Mesenchymal stem cell (in vitro differentiated cells and primary cell): ENCODE results near the gene KCNH6.

Experiments
- DNase-seq: peaks from one replicate; pipeline ENCODE4 v3.0.0-alpha.2; 2013
- H2AFZ ChIP-seq: one replicate; pipeline ENCODE4 v1.6.1; 2013; ENCODE audit warnings: low read depth, mild to moderate bottlenecking, control low read depth, inconsistent platforms, low read length, moderate library complexity
- H2AK5ac ChIP-seq: 2 replicates; pipeline ENCODE4 v1.6.1; 2013; ENCODE audit warnings: low read length, moderate library complexity, mild to moderate bottlenecking, inconsistent platforms; ENCODE audit not compliant: severe bottlenecking
- H2BK120ac ChIP-seq: one replicate; pipeline ENCODE4 v1.6.1; 2013; ENCODE audit warnings: low read depth, mild to moderate bottlenecking, inconsistent platforms, low read length, moderate library complexity
- H2BK12ac ChIP-seq, 2 experiments: one replicate each; pipeline ENCODE4 v1.6.1; 2013; ENCODE audit warnings: inconsistent platforms in 2 of 2, low read length in 2 of 2, mild to moderate bottlenecking in 2 of 2, moderate library complexity in 2 of 2, control low read depth in 1 of 2
- H2BK15ac ChIP-seq: one replicate; pipeline ENCODE4 v1.6.1; 2013; ENCODE audit warnings: mild to moderate bottlenecking, low read depth, inconsistent platforms; ENCODE audit not compliant: poor library complexity, severe bottlenecking
- H2BK5ac ChIP-seq: 2 replicates; pipeline ENCODE4 v1.6.1; 2013; ENCODE audit warnings: low read depth, mild to moderate bottlenecking, low read length, control low read depth, inconsistent platforms; ENCODE audit not compliant: poor library complexity, severe bottlenecking
- H3K14ac ChIP-seq, 2 experiments: one replicate each; pipeline ENCODE4 v1.6.1; 2013; ENCODE audit warnings: inconsistent platforms in 2 of 2, low read length in 2 of 2, control low read depth in 1 of 2, mild to moderate bottlenecking in 1 of 2, moderate library complexity in 1 of 2
- H3K18ac ChIP-seq, 2 experiments: one replicate each; pipeline ENCODE4 v1.6.1; 2013; ENCODE audit warnings: inconsistent platforms in 2 of 2, low read length in 2 of 2, control low read depth in 1 of 2, low read depth in 1 of 2, mild to moderate bottlenecking in 1 of 2
- H3K23ac ChIP-seq, 2 experiments: one replicate each; pipeline ENCODE4 v1.6.1; 2013; ENCODE audit warnings: inconsistent platforms in 2 of 2, low read length in 2 of 2, mild to moderate bottlenecking in 2 of 2, moderate library complexity in 2 of 2, control low read depth in 1 of 2
- H3K27ac ChIP-seq: 2 replicates; pipeline ENCODE4 v1.5.1; 2013; ENCODE audit warnings: mild to moderate bottlenecking, moderate library complexity, low read length, control low read depth, inconsistent platforms; ENCODE audit not compliant: poor library complexity, severe bottlenecking
- H3K27me3 ChIP-seq, 2 experiments: 2 replicates each; pipeline versions ENCODE4 v1.6.1 to v1.7.0; 2013; ENCODE audit warnings: low read length in 2 of 2, mild to moderate bottlenecking in 2 of 2, moderate library complexity in 2 of 2, control low read depth in 1 of 2, inconsistent platforms in 1 of 2; ENCODE audit not compliant: control insufficient read depth in 1 of 2, insufficient read depth in 1 of 2
- H3K36me3 ChIP-seq, 2 experiments: 2 replicates each; pipeline versions ENCODE4 v1.6.1 to v1.7.0; 2013; ENCODE audit warnings: low read length in 2 of 2, control low read depth in 1 of 2, inconsistent platforms in 1 of 2, low read depth in 1 of 2, mild to moderate bottlenecking in 1 of 2; ENCODE audit not compliant: insufficient read depth in 2 of 2, control insufficient read depth in 1 of 2
- H3K4ac ChIP-seq, 2 experiments: one replicate each; pipeline ENCODE4 v1.6.1; 2013; ENCODE audit warnings: inconsistent platforms in 2 of 2, low read length in 2 of 2, mild to moderate bottlenecking in 2 of 2, moderate library complexity in 2 of 2, control low read depth in 1 of 2, low read depth in 1 of 2
- H3K4me1 ChIP-seq: 2 replicates; pipeline ENCODE4 v1.6.1; 2013; ENCODE audit warnings: low read depth, low read length, control low read depth; ENCODE audit not compliant: control insufficient read depth, insufficient read depth
- H3K4me2 ChIP-seq: 2 replicates; pipeline ENCODE4 v1.6.1; 2013; ENCODE audit warnings: low read length, mild to moderate bottlenecking, inconsistent platforms; ENCODE audit not compliant: poor library complexity, severe bottlenecking
- H3K4me3 ChIP-seq, 2 experiments: 2 replicates each; pipeline versions ENCODE4 v1.5.1 to v1.7.0; 2013; ENCODE audit warnings: low read length in 2 of 2, mild to moderate bottlenecking in 2 of 2, control low read depth in 1 of 2, low read depth in 1 of 2; ENCODE audit not compliant: insufficient read depth in 1 of 2
- H3K79me1 ChIP-seq: replicated peaks from 2 replicates; pipeline ENCODE4 v1.6.1; 2013; ENCODE audit warnings: mild to moderate bottlenecking, control low read depth, low read length, inconsistent platforms; ENCODE audit not compliant: poor library complexity, severe bottlenecking
- H3K9ac ChIP-seq: 2 replicates; pipeline ENCODE4 v1.7.0; 2013; ENCODE audit warnings: mild to moderate bottlenecking, low read length, moderate library complexity
- H3K9me3 ChIP-seq: 2 replicates; pipeline ENCODE4 v1.7.0; 2013; ENCODE audit warnings: mild to moderate bottlenecking, low read length; ENCODE audit not compliant: control insufficient read depth
- H4K8ac ChIP-seq: one replicate; pipeline ENCODE4 v1.6.1; 2013; ENCODE audit warnings: inconsistent platforms, mild to moderate bottlenecking, low read length, moderate library complexity
- H4K91ac ChIP-seq: one replicate; pipeline ENCODE4 v1.6.1; 2013; ENCODE audit warnings: mild to moderate bottlenecking, low read length, inconsistent platforms
- WGBS: methylation state at CpG from one replicate; pipeline ENCODE4 v1.1.7; 2013; ENCODE audit warnings: mixed read lengths; 5-methylcytosine and 5-hydroxymethylcytosine counted together

Gene KCNH6

DNA sequence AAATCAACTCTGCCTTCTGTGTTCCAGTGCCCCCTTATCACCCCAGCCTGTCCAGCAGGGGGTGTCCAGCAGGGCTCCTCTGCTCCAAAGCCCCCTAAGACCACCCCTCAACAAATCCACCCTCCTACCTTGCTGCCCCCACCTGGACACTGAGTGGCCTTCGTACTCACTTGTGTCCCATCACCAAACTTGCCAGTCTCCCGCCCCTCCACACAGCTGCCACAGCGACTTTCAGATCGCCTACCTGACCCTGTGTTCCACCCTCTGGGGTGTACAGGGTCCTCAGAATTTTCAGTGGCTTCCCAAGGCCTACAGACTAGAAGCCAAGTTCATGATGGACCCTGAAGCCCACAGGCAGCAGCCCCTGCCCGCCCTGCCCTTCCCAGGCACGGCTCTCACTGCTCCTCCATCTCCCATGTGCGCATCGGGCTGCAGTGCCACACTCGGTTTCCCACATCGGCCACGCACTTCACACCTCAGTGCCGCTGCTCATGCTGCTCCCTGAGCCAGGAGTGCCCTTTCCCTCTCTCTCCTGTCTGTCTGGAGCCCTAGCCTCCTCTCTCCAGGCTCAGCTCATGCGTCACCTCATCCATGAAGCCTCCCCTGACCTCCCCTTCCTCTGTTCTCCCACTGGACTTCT is 11.8 kb downstream of the KCNH6 start:
- Histone ChIP-seq H4K91ac (no peak overlapping the region), H3K27ac (no peak overlapping the region), H3K23ac (no peak overlapping the region), H3K79me1 (no peaks in the 10 kb centered on the region), H2BK15ac (no peak overlapping the region), H2AK5ac (no peak overlapping the region), H3K18ac (no peak overlapping the region), H3K27me3 (peaks cover 21 to 59% of the 10 kb centered on the region in 2 experiments), H3K14ac (no peak overlapping the region), H4K8ac (no peak overlapping the region), H2BK5ac (no peak overlapping the region), H3K4me1 (peaks cover 3% of the 10 kb centered on the region), H2BK12ac (no peak overlapping the region), H3K36me3 (no peaks in the 10 kb centered on the region), H3K9me3 (no peaks in the 10 kb centered on the region), H3K9ac (no peak overlapping the region), H2AFZ (no peak overlapping the region), H3K4ac (no peak overlapping the region), H2BK120ac (no peak overlapping the region), H3K4me3 (no peak overlapping the region), H3K4me2 (no peak overlapping the region)
- WGBS = 82% methylated on average over 13 of the region's 13 CpGs
- DNase-seq = no peak

GRCh38 chr17:63535640-63536039 is 12.5 kb downstream of the KCNH6 start:
- Histone ChIP-seq H3K79me1 (no peaks in the 10 kb centered on the region), H3K18ac (no peak overlapping the region), H3K9me3 (no peaks in the 10 kb centered on the region), H2BK5ac (no peak overlapping the region), H2BK12ac (no peak overlapping the region), H2AK5ac (no peak overlapping the region), H3K23ac (peak overlapping the region in 1 of 2 experiments; percentile 50), H4K8ac (no peak overlapping the region), H4K91ac (no peak overlapping the region), H3K27ac (no peak overlapping the region), H3K4me1 (peaks cover 3% of the 10 kb centered on the region), H2BK120ac (no peak overlapping the region), H3K4me2 (no peak overlapping the region), H2BK15ac (peak overlapping the region; percentile 12), H3K9ac (no peak overlapping the region), H2AFZ (no peak overlapping the region), H3K14ac (no peak overlapping the region), H3K27me3 (peaks cover 25 to 65% of the 10 kb centered on the region in 2 experiments), H3K4ac (no peak overlapping the region), H3K36me3 (no peaks in the 10 kb centered on the region), H3K4me3 (peak overlapping the region in 1 of 2 experiments; percentile 15)
- WGBS = 94% methylated on average over 24 of the region's 24 CpGs
- DNase-seq = no peak

- Histone ChIP-seq H3K18ac (no peak overlapping the region), H2AK5ac (no peak overlapping the region), H3K4me1 (peaks cover 3% of the 10 kb centered on the region), H3K36me3 (no peaks in the 10 kb centered on the region), H3K4me3 (no peak overlapping the region), H3K79me1 (no peaks in the 10 kb centered on the region), H4K8ac (no peak overlapping the region), H2BK12ac (no peak overlapping the region), H2AFZ (no peak overlapping the region), H3K9ac (no peak overlapping the region), H3K4ac (no peak overlapping the region), H3K27ac (no peak overlapping the region), H3K9me3 (no peaks in the 10 kb centered on the region), H2BK5ac (no peak overlapping the region), H2BK120ac (no peak overlapping the region), H3K14ac (no peak overlapping the region), H3K27me3 (peaks cover 28 to 75% of the 10 kb centered on the region in 2 experiments), H4K91ac (no peak overlapping the region), H3K4me2 (no peak overlapping the region), H2BK15ac (no peak overlapping the region), H3K23ac (no peak overlapping the region)
- peak; percentile 30 for DNase-seq
- 83% methylated on average over 4 of the region's 4 CpGs for WGBS
Observed at GRCh38 chr17:63537001-63537400, 13.8 kb downstream of the KCNH6 start.

DNA sequence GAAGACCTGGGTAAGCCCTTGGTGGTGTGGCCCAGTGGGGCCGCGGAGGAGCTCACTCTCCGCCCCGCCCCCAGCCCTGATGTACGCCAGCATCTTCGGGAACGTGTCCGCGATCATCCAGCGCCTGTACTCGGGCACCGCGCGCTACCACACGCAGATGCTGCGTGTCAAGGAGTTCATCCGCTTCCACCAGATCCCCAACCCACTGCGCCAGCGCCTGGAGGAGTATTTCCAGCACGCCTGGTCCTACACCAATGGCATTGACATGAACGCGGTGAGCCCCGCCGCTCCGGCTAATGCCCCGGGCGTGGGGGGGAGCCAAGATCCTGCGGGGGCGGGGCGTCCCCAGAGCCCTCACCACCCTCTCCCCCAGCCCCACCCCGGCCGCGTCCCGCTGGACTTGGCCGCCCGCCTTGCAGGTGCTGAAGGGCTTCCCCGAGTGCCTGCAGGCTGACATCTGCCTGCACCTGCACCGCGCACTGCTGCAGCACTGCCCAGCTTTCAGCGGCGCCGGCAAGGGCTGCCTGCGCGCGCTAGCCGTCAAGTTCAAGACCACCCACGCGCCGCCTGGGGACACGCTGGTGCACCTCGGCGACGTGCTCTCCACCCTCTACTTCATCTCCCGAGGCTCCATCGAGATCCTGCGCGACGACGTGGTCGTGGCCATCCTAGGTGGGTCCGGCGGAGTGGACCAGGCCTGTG is 15.0 kb downstream of the KCNH6 start:
- no peak overlapping the region for H2AFZ ChIP-seq
- H2BK15ac ChIP-seq = no peak overlapping the region
- H2BK120ac ChIP-seq = no peak overlapping the region
- no peak overlapping the region for H3K4ac ChIP-seq
- H3K14ac ChIP-seq = no peak overlapping the region
- H3K18ac ChIP-seq = no peak overlapping the region
- H3K4me1 ChIP-seq = peaks cover 4% of the 10 kb centered on the region
- H3K9ac ChIP-seq = no peak overlapping the region
- no peak overlapping the region for H3K23ac ChIP-seq
- H4K8ac ChIP-seq = no peak overlapping the region
- no peak overlapping the region for H4K91ac ChIP-seq
- no peaks in the 10 kb centered on the region for H3K36me3 ChIP-seq
- no peak overlapping the region for H2BK5ac ChIP-seq
- no peaks in the 10 kb centered on the region for H3K9me3 ChIP-seq
- H3K27me3 ChIP-seq = peaks cover 28 to 67% of the 10 kb centered on the region in 2 experiments
- H3K4me3 ChIP-seq = no peak overlapping the region
- WGBS = 13% methylated on average over 56 of the region's 62 CpGs
- no peak overlapping the region for H3K27ac ChIP-seq
- H2AK5ac ChIP-seq = no peak overlapping the region
- no peak overlapping the region for H3K4me2 ChIP-seq
- no peak for DNase-seq
- no peak overlapping the region for H2BK12ac ChIP-seq
- no peaks in the 10 kb centered on the region for H3K79me1 ChIP-seq
